ENCODE results near the gene CERKL.

Gene CERKL

GRCh38 chr2:181596556-181596955 is 60.3 kb downstream of the CERKL start:
- H2BK120ac ChIP-seq (ENCODE audit: low read depth, low read length), result no peak overlapping the region
- no peaks in the 10 kb centered on the region for H3K79me1 ChIP-seq (ENCODE audit: low read depth, low read length)
- no CpG with 5 or more reads among the region's 1 CpG for WGBS, 2 donors (ENCODE audit: extremely low coverage in 2 of 2, insufficient read length in 2 of 2, insufficient replicate concordance in 1 of 2)
- H2AFZ ChIP-seq (ENCODE audit: low read length), result no peak overlapping the region
- H4K8ac ChIP-seq (ENCODE audit: low read depth, low read length), result no peak overlapping the region
- H3K4me1 ChIP-seq (ENCODE audit: control insufficient read depth in 2 of 2, insufficient read depth in 1 of 2, low read depth in 1 of 2, low read length in 2 of 2), result no peaks in the 10 kb centered on the region
- no peak overlapping the region for H3K4me2 ChIP-seq (ENCODE audit: insufficient read depth, low read length, poor library complexity, severe bottlenecking)
- peaks cover 0 to 12% (median 0%) of the 10 kb centered on the region in 3 experiments for H3K27me3 ChIP-seq (ENCODE audit: control insufficient read depth in 3 of 3, insufficient read depth in 3 of 3, low read depth in 1 of 3, low read length in 3 of 3)
- H2BK12ac ChIP-seq (ENCODE audit: low read length), result no peak overlapping the region
- no peak overlapping the region for H3K14ac ChIP-seq (ENCODE audit: low read length)
- no peak overlapping the region for H3K4ac ChIP-seq (ENCODE audit: low read length)
- H3K18ac ChIP-seq (ENCODE audit: low read length), result no peak overlapping the region
- DNase-seq (ENCODE audit: low spot score), result no peak
- no peak overlapping the region for H3K27ac ChIP-seq (replicated peaks; ENCODE audit: low read length)
- H3K9me3 ChIP-seq (replicated peaks in 1 of 2; ENCODE audit: control insufficient read depth in 2 of 2, insufficient read depth in 1 of 2, low read depth in 1 of 2, low read length in 2 of 2), result no peaks in the 10 kb centered on the region
- H3K36me3 ChIP-seq (replicated peaks in 1 of 2; ENCODE audit: control insufficient read depth in 2 of 2, insufficient read depth in 2 of 2, low read length in 2 of 2), result no peaks in the 10 kb centered on the region
- H3K9ac ChIP-seq (ENCODE audit: low read depth, low read length, poor library complexity), result no peak overlapping the region
- no peak overlapping the region for H3K23ac ChIP-seq (ENCODE audit: low read depth, low read length, poor library complexity)
- no peak overlapping the region for H4K91ac ChIP-seq (ENCODE audit: low read depth, low read length, poor library complexity)
- no peak overlapping the region for H2BK5ac ChIP-seq (ENCODE audit: low read length)
- H3K4me3 ChIP-seq (ENCODE audit: low read length in 2 of 2), result no peak overlapping the region
- H2BK15ac ChIP-seq (ENCODE audit: low read length), result no peak overlapping the region
- no peak overlapping the region for H2AK5ac ChIP-seq (ENCODE audit: low read depth, low read length)

- no peak overlapping the region for H3K4ac ChIP-seq (ENCODE audit: low read length)
Measured at GRCh38 chr2:181594322-181594721, 62.6 kb downstream of the CERKL start.

GRCh38 chr2:181589779-181590178 is 67.1 kb downstream of the CERKL start:
- H3K27me3 ChIP-seq (ENCODE audit: control insufficient read depth in 3 of 3, insufficient read depth in 3 of 3, low read depth in 1 of 3, low read length in 3 of 3), result peaks cover 0 to 38% (median 0%) of the 10 kb centered on the region in 3 experiments
- H3K27ac ChIP-seq (replicated peaks; ENCODE audit: low read length), result no peak overlapping the region
- peaks cover 0 to 7% of the 10 kb centered on the region in 2 donors for H3K4me1 ChIP-seq (ENCODE audit: control insufficient read depth in 2 of 2, insufficient read depth in 1 of 2, low read depth in 1 of 2, low read length in 2 of 2)
- H2AFZ ChIP-seq (ENCODE audit: low read length), result no peak overlapping the region
- H2BK15ac ChIP-seq (ENCODE audit: low read length), result no peak overlapping the region
- DNase-seq (ENCODE audit: low spot score), result no peak
- no peak overlapping the region for H2BK120ac ChIP-seq (ENCODE audit: low read depth, low read length)
- no peak overlapping the region for H3K4me3 ChIP-seq (ENCODE audit: low read length in 2 of 2)
- no peak overlapping the region for H3K18ac ChIP-seq (ENCODE audit: low read length)
- H2BK5ac ChIP-seq (ENCODE audit: low read length), result no peak overlapping the region
- no peak overlapping the region for H4K8ac ChIP-seq (ENCODE audit: low read depth, low read length)
- H3K9me3 ChIP-seq (replicated peaks in 1 of 2; ENCODE audit: control insufficient read depth in 2 of 2, insufficient read depth in 1 of 2, low read depth in 1 of 2, low read length in 2 of 2), result no peaks in the 10 kb centered on the region
- H3K4me2 ChIP-seq (ENCODE audit: insufficient read depth, low read length, poor library complexity, severe bottlenecking), result no peak overlapping the region
- no peak overlapping the region for H3K14ac ChIP-seq (ENCODE audit: low read length)
- H2AK5ac ChIP-seq (ENCODE audit: low read depth, low read length), result no peak overlapping the region
- WGBS, 2 donors (ENCODE audit: extremely low coverage in 2 of 2, insufficient read length in 2 of 2, insufficient replicate concordance in 1 of 2), result no CpG with 5 or more reads among the region's 2 CpGs
- H3K23ac ChIP-seq (ENCODE audit: low read depth, low read length, poor library complexity), result no peak overlapping the region
- H3K4ac ChIP-seq (ENCODE audit: low read length), result no peak overlapping the region
- no peaks in the 10 kb centered on the region for H3K36me3 ChIP-seq (replicated peaks in 1 of 2; ENCODE audit: control insufficient read depth in 2 of 2, insufficient read depth in 2 of 2, low read length in 2 of 2)
- no peak overlapping the region for H2BK12ac ChIP-seq (ENCODE audit: low read length)
- no peaks in the 10 kb centered on the region for H3K79me1 ChIP-seq (ENCODE audit: low read depth, low read length)
- no peak overlapping the region for H4K91ac ChIP-seq (ENCODE audit: low read depth, low read length, poor library complexity)
- no peak overlapping the region for H3K9ac ChIP-seq (ENCODE audit: low read depth, low read length, poor library complexity)

More at GRCh38 chr2:181594322-181594721, 62.6 kb downstream of the CERKL start:
- no peak overlapping the region for H3K4me3 ChIP-seq (ENCODE audit: low read length in 2 of 2)
- no peak overlapping the region for H2BK15ac ChIP-seq (ENCODE audit: low read length)
- H2BK5ac ChIP-seq (ENCODE audit: low read length), result no peak overlapping the region
- no peak overlapping the region for H2AFZ ChIP-seq (ENCODE audit: low read length)
- no peaks in the 10 kb centered on the region for H3K9me3 ChIP-seq (replicated peaks in 1 of 2; ENCODE audit: control insufficient read depth in 2 of 2, insufficient read depth in 1 of 2, low read depth in 1 of 2, low read length in 2 of 2)
- no peak for DNase-seq (ENCODE audit: low spot score)
- H3K27me3 ChIP-seq (ENCODE audit: control insufficient read depth in 3 of 3, insufficient read depth in 3 of 3, low read depth in 1 of 3, low read length in 3 of 3), result peaks cover 0 to 14% (median 0%) of the 10 kb centered on the region in 3 experiments
- H4K8ac ChIP-seq (ENCODE audit: low read depth, low read length), result no peak overlapping the region
- no peak overlapping the region for H3K4me2 ChIP-seq (ENCODE audit: insufficient read depth, low read length, poor library complexity, severe bottlenecking)
- no peak overlapping the region for H3K9ac ChIP-seq (ENCODE audit: low read depth, low read length, poor library complexity)
- WGBS, 2 donors (ENCODE audit: extremely low coverage in 2 of 2, insufficient read length in 2 of 2, insufficient replicate concordance in 1 of 2), result no CpG with 5 or more reads among the region's 2 CpGs
- H3K79me1 ChIP-seq (ENCODE audit: low read depth, low read length), result no peaks in the 10 kb centered on the region
- no peaks in the 10 kb centered on the region for H3K36me3 ChIP-seq (replicated peaks in 1 of 2; ENCODE audit: control insufficient read depth in 2 of 2, insufficient read depth in 2 of 2, low read length in 2 of 2)
- H2BK120ac ChIP-seq (ENCODE audit: low read depth, low read length), result no peak overlapping the region
- H3K14ac ChIP-seq (ENCODE audit: low read length), result no peak overlapping the region
- no peak overlapping the region for H3K27ac ChIP-seq (replicated peaks; ENCODE audit: low read length)
- no peaks in the 10 kb centered on the region for H3K4me1 ChIP-seq (ENCODE audit: control insufficient read depth in 2 of 2, insufficient read depth in 1 of 2, low read depth in 1 of 2, low read length in 2 of 2)
- H4K91ac ChIP-seq (ENCODE audit: low read depth, low read length, poor library complexity), result no peak overlapping the region
- no peak overlapping the region for H2AK5ac ChIP-seq (ENCODE audit: low read depth, low read length)
- no peak overlapping the region for H3K23ac ChIP-seq (ENCODE audit: low read depth, low read length, poor library complexity)
- H2BK12ac ChIP-seq (ENCODE audit: low read length), result no peak overlapping the region
- no peak overlapping the region for H3K18ac ChIP-seq (ENCODE audit: low read length)

GRCh38 chr2:181588546-181588945 is 68.4 kb downstream of the CERKL start:
- no peak overlapping the region for H2BK120ac ChIP-seq (ENCODE audit: low read depth, low read length)
- H2BK5ac ChIP-seq (ENCODE audit: low read length), result no peak overlapping the region
- no CpG with 5 or more reads among the region's 3 CpGs for WGBS, 2 donors (ENCODE audit: extremely low coverage in 2 of 2, insufficient read length in 2 of 2, insufficient replicate concordance in 1 of 2)
- H3K27me3 ChIP-seq (ENCODE audit: control insufficient read depth in 3 of 3, insufficient read depth in 3 of 3, low read depth in 1 of 3, low read length in 3 of 3), result peaks cover 0 to 48% (median 0%) of the 10 kb centered on the region in 3 experiments
- H2BK12ac ChIP-seq (ENCODE audit: low read length), result no peak overlapping the region
- no peak overlapping the region for H4K8ac ChIP-seq (ENCODE audit: low read depth, low read length)
- H3K9me3 ChIP-seq (replicated peaks in 1 of 2; ENCODE audit: control insufficient read depth in 2 of 2, insufficient read depth in 1 of 2, low read depth in 1 of 2, low read length in 2 of 2), result no peaks in the 10 kb centered on the region
- H2AK5ac ChIP-seq (ENCODE audit: low read depth, low read length), result no peak overlapping the region
- no peak overlapping the region for H3K18ac ChIP-seq (ENCODE audit: low read length)
- H3K14ac ChIP-seq (ENCODE audit: low read length), result no peak overlapping the region
- H3K4me1 ChIP-seq (ENCODE audit: control insufficient read depth in 2 of 2, insufficient read depth in 1 of 2, low read depth in 1 of 2, low read length in 2 of 2), result peaks cover 0 to 7% of the 10 kb centered on the region in 2 donors
- H3K4me2 ChIP-seq (ENCODE audit: insufficient read depth, low read length, poor library complexity, severe bottlenecking), result no peak overlapping the region
- H3K36me3 ChIP-seq (replicated peaks in 1 of 2; ENCODE audit: control insufficient read depth in 2 of 2, insufficient read depth in 2 of 2, low read length in 2 of 2), result no peaks in the 10 kb centered on the region
- no peak overlapping the region for H4K91ac ChIP-seq (ENCODE audit: low read depth, low read length, poor library complexity)
- H3K23ac ChIP-seq (ENCODE audit: low read depth, low read length, poor library complexity), result no peak overlapping the region
- no peak overlapping the region for H3K9ac ChIP-seq (ENCODE audit: low read depth, low read length, poor library complexity)
- no peak overlapping the region for H3K4me3 ChIP-seq (ENCODE audit: low read length in 2 of 2)
- no peak for DNase-seq (ENCODE audit: low spot score)
- H3K4ac ChIP-seq (ENCODE audit: low read length), result no peak overlapping the region
- H2AFZ ChIP-seq (ENCODE audit: low read length), result no peak overlapping the region
- no peak overlapping the region for H3K27ac ChIP-seq (replicated peaks; ENCODE audit: low read length)
- no peaks in the 10 kb centered on the region for H3K79me1 ChIP-seq (ENCODE audit: low read depth, low read length)
- H2BK15ac ChIP-seq (ENCODE audit: low read length), result no peak overlapping the region

Data from neuronal stem cell (in vitro differentiated cells).